C4-2B (cell line): ENCODE results near the gene CLSTN2.

Experiments
- CTCF ChIP-seq: fragments of 450-650 bp; conservative IDR thresholded peaks from 2 replicates; pipeline ENCODE4 v1.5.1; 2017; ENCODE audit warnings: mild to moderate bottlenecking
- ZFX ChIP-seq: fragments of 450-650 bp; IDR thresholded peaks from 2 replicates; pipeline ENCODE4 v1.6.1; 2017

- no peak for TF ChIP-seq CTCF
- no peak for TF ChIP-seq ZFX
Measured at GRCh38 chr3:140243575-140243974, 308.6 kb downstream of the CLSTN2 start.
